GM12878 (cell line): ENCODE data around the gene MLIP.

Experiments used
- BRCA1 ChIP-seq: IDR thresholded peaks from 2 replicates; pipeline ENCODE4 v1.6.1; 2011; ENCODE audit warnings: low read depth, low read length, improper control_type of control experiment
- CBX5 ChIP-seq: sonication (generic); IDR thresholded peaks from 2 replicates; pipeline ENCODE4 v1.6.1; 2016; ENCODE audit warnings: low read depth, moderate library complexity, mild to moderate bottlenecking, inconsistent platforms
- EP300 ChIP-seq, 2 experiments: fragments of 150-350 bp in 1 of 2; IDR thresholded peaks; 2 replicates each; pipeline ENCODE4 v1.6.1; 2011 to 2012; ENCODE audit warnings: low read depth in 2 of 2, low read length in 2 of 2, borderline replicate concordance in 1 of 2, improper control_type of control experiment in 1 of 2, inconsistent platforms in 1 of 2; ENCODE audit not compliant: control insufficient read depth in 1 of 2
- MLLT1 ChIP-seq: fragments of 450-650 bp; IDR thresholded peaks from 2 replicates; pipeline ENCODE4 v1.6.1; 2016; ENCODE audit warnings: mild to moderate bottlenecking
- RCOR1 ChIP-seq: conservative IDR thresholded peaks from 2 replicates; pipeline ENCODE4 v1.6.1; 2012; ENCODE audit warnings: low read depth, low read length, improper control_type of control experiment
- TF ChIP-seq, protein P1 (sequence below), 3 experiments: IDR thresholded peaks in 2 of 3; conservative IDR thresholded peaks in 1 of 3; 2 replicates each; pipeline ENCODE4 v1.5.1; 2011; ENCODE audit warnings: low read depth in 3 of 3, low read length in 3 of 3, mild to moderate bottlenecking in 3 of 3, control low read depth in 2 of 3, moderate library complexity in 2 of 3, inconsistent platforms in 1 of 3, mixed read lengths in 1 of 3; ENCODE audit not compliant: control insufficient read depth in 2 of 3, insufficient read depth in 1 of 3; ENCODE audit errors: extremely low read depth in 1 of 3

GRCh38 chr6:54138795-54139194, 27.6 kb downstream of the MLIP start:
- TF ChIP-seq, protein P1, sequence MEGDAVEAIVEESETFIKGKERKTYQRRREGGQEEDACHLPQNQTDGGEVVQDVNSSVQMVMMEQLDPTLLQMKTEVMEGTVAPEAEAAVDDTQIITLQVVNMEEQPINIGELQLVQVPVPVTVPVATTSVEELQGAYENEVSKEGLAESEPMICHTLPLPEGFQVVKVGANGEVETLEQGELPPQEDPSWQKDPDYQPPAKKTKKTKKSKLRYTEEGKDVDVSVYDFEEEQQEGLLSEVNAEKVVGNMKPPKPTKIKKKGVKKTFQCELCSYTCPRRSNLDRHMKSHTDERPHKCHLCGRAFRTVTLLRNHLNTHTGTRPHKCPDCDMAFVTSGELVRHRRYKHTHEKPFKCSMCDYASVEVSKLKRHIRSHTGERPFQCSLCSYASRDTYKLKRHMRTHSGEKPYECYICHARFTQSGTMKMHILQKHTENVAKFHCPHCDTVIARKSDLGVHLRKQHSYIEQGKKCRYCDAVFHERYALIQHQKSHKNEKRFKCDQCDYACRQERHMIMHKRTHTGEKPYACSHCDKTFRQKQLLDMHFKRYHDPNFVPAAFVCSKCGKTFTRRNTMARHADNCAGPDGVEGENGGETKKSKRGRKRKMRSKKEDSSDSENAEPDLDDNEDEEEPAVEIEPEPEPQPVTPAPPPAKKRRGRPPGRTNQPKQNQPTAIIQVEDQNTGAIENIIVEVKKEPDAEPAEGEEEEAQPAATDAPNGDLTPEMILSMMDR (IDR thresholded peaks at IDR 0.05 in 2 of 3, conservative IDR thresholded peaks at IDR 0.05 in 1 of 3; ENCODE audit: control insufficient read depth in 2 of 3, extremely low read depth in 1 of 3, insufficient read depth in 1 of 3, low read depth in 3 of 3, low read length in 3 of 3) = no peak
- TF ChIP-seq EP300 (IDR thresholded peaks at IDR 0.05; ENCODE audit: borderline replicate concordance in 1 of 2, control insufficient read depth in 1 of 2, low read depth in 2 of 2, low read length in 2 of 2) (no peak), MLLT1 (no peak), CBX5 (no peak), RCOR1 (no peak), BRCA1 (no peak)
